NOMO-1 treated with dmso at 0.1 percent for 144 hours (cell line): ENCODE data around the gene NAT9.
A peak's percentile ranks its signal among the peaks of the same experiment; 100 is the strongest.

ENCODE experiments used
- DNase-seq: peaks from one replicate; lab custom pipeline; 2025; ENCODE audit not compliant: unreplicated experiment; lab: John Stamatoyannopoulos, UW

The NAT9 gene

GRCh38 chr17:74780443-74781238 is 4.5 kb upstream of the NAT9 start:
- DNase-seq, result peak; percentile 34

DNA sequence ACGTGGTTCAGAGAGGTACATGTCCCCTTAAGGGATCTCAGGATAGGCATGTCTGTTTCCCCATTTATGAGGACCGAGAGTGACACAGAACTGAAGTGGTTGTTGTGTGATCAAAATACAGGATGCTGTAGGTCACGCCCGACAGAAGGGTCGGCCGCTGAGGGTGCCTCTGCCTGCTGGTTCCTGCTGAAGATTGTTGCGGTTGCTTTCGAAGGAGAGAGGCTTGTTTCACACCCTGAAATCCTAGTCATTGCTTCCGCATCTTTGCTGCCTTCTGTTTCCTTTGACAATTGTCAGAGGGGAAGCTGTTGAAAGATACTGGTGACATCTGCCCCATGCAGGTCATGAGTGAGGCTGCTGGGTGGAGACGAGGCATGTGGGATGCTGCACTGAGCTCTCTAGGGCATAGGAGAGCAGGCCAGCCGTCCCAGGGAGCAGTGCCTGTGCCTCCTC is 3.8 kb upstream of the NAT9 start:
- DNase-seq, result peak; percentile 99

GRCh38 chr17:74779501-74779900 is 3.4 kb upstream of the NAT9 start:
- DNase-seq, result no peak

- DNase-seq, result peak; percentile 17
These were observed 2.8 kb upstream of the NAT9 start for GRCh38 chr17:74778960-74779359.

GRCh38 chr17:74777901-74778515 is 1.9 kb upstream of the NAT9 start:
- DNase-seq, result peak; percentile 92

DNA sequence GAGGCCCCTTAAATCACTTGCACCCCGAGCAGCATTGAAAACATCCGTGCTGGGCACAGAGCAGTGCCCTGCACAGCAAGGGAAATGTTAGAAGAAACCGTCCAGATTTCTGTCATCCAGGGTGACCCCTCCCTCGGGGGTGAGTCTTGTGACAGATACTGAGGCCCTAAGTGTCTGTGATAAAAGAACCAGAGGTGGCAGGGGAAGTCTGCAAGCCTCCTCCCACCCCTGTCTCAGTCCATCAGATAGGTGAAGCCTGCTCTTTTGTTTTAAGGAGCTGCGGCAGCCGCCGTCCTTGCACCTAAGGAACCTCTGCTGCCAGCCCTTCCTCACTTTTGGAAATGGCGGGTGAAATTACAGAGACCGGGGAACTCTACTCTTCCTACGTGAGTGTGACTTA is 845 bp upstream of the NAT9 start:
- DNase-seq, result peak; percentile 25

GRCh38 chr17:74775409-74776043 is 619 bp downstream of the NAT9 start:
- DNase-seq, result no peak

DNA sequence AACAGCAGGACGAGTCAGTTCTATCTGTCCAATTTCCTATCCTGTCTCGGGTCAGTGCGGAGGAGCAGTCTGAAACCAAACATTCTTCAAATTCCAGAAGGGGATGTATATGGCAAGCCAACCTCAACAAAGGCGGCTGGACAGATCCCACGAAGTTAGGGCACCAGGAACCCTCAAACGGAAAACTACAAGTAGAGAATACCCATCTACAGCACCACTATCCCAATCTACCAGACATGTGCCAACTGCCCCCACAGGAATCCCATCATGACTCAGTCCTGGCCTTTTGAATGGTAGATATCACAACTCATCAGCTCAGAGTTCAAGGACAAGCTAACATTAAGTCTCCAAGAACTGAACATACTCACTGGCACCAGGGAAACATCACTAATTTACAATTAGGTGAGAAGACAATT is 2.3 kb downstream of the NAT9 start:
- DNase-seq, result no peak

DNA sequence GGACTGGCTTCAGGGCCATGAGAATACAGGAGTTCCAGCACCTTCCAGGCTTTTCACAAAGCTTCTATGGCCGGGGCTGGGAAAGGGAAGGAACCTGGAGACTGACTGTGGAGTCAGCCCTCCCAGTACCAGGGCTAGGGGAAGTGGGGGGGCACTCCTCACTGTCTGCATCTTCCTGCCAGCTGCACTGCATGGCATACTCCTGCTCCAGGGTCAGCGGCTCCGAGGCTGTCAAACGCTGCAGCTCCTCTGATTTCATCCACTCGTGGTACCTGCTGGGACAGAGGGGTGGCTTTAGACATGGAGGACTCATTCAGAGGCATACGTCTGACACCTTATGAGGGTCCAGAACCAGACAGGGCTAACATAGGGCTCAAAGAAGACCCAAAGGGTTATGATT is 2.7 kb downstream of the NAT9 start:
- DNase-seq, result no peak

- DNase-seq, result no peak
These were observed 4.1 kb downstream of the NAT9 start for GRCh38 chr17:74772053-74772452.

DNA sequence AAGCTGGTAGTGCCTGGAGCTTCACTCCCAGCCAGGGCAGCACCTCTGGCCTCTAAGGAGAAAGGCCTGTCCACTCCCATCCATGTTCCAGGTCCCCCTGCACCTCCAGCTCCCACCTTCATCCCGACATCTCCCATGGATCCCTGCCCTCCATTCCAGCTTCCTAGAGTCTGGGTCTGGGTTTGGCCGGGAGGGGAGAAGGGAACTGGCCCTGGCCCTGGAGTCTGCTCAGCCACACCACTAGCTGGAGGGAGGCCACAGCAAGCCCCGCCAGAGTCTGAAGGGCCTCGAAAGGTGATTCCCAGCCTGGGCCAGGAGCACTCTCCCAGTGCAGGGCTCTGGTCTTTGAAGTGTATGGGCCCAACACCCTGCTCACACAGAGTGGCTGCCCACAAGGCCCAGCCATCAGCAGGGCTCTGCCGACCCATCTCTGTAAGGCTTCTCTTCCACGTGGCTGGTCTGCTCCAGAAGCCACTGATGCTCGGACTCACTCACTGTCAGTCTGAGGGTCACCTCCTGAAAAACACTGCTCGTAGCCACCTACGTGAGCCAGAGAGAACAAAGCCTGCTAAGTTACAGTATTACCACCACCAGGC is 4.7 kb downstream of the NAT9 start:
- DNase-seq, result no peak

- peak; percentile 40 for DNase-seq
These were observed 5.4 kb downstream of the NAT9 start for GRCh38 chr17:74770498-74771318.

DNA sequence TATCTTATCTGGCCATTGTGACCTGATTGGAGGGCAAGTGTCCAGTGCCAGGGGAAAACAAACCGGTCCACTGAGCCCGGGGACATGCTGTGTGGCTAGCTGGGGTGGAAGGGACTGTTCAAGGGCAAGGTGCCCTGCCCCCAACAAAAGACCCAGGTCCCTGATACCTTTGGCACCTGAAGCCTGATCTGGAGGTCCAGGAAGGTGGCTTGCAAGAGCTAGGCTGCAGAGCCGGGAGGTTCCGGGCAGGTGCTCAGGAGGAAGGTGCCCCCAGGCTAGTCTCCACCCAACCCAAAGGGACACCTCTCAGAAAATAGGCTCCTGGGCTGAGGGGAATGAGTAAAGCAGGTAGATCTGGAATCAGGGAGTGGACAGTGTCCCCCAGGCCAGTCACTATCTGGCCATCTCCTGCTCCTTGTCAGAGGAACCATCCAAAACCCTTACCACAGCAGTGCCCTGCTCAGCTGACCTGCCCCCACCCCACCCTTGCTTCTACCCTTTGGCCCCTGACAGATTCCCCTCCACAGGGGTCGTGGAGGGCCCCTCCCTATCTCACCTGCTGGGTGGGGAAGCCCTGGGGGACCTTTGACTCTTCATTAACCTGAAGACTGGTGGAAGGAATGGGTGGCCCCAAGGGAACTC is 6.2 kb downstream of the NAT9 start:
- no peak for DNase-seq

- DNase-seq, result no peak
These were observed 6.8 kb downstream of the NAT9 start for GRCh38 chr17:74769266-74769855.

GRCh38 chr17:74768763-74769114 is 7.4 kb downstream of the NAT9 start:
- DNase-seq, result no peak

DNA sequence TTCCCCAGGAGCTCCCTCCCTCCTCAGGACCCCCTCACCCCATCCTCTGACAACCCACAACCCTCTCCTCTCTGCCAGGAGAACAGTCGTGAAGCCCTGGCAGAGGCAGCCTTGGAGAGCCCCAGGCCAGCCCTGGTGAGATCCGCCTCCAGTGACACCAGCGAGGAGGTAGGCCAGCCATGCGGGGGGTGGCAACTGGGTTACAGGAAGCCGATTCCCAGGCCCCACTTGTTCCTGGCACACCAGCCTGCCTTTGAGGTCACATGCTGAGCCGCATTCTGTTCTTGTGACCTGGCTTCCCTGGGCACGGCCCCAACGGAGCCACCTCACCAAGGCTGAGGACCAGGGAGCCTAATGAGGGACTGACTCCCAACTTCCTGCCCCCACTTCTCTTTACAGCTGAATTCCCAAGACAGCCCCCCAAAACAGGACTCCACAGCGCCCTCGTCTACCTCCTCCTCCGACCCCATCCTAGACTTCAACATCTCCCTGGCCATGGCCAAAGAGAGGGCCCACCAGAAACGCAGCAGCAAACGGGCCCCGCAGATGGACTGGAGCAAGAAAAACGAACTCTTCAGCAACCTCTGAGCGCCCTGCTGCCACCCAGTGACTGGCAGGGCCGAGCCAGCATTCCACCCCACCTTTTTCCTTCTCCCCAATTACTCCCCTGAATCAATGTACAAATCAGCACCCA is 7.9 kb downstream of the NAT9 start:
- DNase-seq, result no peak

DNA sequence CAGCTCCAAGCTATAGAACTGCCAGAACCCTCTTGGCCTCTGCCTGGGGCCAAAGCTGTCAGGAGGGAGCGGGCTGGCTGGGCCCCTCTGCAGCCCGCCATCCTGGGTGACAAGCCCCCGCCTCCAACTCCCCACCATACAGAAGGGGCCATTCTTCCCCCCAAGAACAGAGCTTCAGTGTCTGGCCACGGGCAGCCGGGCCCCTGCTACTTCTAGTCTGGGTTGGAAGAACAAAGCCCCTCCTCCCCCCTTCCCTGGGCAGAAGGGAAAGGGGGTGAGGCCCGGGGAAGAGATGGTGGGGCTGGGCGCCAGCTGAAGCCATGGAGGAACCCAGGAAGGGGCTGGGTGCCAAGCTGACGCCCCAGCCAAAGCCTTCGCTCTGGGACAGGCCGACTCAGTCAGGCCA is 9.0 kb downstream of the NAT9 start:
- no peak for DNase-seq

DNA sequence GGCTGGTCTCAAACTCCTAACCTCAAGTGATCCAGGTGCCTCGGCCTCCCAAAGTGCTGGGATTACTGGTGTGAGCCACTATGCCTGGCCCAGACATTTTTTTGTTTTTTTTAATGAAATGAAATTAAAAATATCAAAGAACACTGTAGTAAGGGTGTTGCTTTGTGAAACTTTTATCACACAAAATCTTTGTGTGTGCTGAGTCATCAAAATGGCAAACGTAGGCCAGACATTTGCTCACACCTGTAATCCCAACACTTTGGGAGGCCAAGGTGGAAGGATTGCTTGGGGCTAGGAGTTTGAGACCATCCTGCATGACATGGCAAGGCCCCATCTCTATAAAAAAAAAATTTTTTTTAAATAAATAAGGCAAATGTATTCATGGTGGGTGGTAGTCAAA is 9.7 kb downstream of the NAT9 start:
- DNase-seq, result no peak

- no peak for DNase-seq
These were observed 11.3 kb downstream of the NAT9 start for GRCh38 chr17:74764751-74765286.
